GM15510 (cell line): ENCODE results near the gene TCF12.

Experiments
- POLR2A ChIP-seq: IDR thresholded peaks from 3 replicates; pipeline ENCODE4 v1.6.1; 2011; ENCODE audit warnings: borderline replicate concordance; ENCODE audit not compliant: insufficient read length; ENCODE audit errors: extremely low read depth

TCF12 gene

DNA sequence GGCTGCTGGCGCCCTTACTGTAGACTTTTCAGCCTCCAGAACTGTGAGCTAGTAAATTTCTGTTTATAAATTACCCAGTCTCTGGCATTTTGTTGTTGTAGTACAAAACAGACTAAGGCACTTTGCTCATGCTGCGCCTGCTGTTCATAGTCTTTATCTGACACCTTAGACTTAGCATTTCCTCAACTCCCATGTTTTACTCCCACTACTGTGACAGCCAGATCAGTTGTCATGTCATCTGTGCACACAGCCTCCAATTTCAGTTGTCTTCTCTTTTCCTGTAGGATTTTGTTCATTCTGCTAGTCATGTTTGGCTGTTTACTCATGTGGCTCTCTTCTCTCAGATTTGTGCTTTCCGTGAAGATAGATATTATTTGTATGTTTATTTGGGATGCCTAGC, 62.0 kb downstream of the TCF12 start:
- no peak for TF ChIP-seq POLR2A

DNA sequence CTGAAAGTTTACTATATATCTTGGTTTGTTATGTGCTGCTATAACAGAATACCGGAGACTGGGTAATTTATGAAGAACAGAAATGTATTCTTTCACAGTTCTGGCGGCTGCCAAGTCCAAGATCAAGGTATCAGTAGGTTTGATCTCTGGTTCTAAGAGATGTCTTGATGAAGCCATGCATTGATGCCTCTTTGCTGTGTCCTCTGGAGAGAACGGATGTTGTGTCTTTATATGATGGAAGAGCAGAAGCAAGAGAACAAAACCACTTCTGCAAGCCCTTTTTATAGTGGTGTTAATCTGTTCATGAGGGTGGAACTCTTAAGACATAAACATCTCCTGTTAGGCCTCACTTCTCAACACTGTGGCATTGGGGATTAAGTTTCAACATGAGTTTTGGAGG, 62.7 kb downstream of the TCF12 start:
- no peak for TF ChIP-seq POLR2A

DNA sequence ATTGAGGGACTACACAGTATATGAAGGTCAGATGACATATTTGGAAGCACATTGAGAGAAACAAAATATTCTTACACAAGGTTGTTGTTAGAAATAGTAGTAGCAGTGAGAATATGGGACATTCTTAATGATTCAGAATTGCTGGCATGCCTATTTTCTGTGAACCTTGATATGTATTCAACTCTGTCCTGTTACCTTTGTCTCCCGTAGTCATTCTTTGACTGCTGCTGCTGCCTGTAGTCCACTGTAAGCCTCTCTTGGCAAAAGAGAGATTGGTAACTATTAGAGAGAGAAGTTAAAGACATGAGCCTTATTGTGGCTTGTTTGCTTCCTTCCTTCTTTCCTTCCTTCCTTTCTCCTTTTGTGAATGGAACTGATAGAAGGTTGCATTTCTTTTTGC, 64.5 kb downstream of the TCF12 start:
- no peak for TF ChIP-seq POLR2A

DNA sequence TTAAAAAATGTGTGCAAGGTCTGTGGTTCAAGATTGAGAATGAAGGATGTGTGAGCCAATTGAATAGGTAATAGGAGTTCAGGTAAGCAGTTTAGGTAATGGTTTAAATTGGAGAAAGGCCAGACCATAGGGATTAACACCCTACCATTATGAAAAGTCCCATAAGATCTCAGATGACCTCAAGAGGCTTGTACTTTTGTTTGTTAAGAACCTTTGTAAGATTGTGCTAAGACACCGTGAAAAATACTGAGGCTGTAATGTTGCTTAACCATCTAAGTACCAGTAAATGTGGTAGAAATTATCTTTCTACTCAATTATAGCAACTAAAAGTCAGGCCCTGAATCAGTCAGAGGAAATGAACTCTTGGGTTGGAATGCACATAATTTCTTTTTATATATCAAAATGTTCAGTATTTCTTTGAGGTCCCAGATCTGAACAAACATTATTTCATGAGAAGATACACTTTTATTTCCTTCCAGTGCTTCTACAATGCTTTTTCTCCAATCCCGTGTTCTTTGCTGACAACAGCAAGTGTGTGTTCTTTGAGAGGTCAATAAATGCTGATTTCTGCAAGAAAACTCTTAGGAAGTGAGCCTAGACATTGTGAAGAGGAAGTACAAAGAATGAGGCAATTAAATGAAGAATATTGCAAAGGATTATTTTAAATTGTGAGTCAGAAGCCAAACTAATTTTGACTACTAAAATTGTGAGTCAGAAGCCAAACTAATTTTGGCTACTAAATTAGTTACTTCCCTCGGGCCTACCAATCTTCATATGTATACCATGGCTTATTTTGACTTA, 66.4 kb downstream of the TCF12 start:
- TF ChIP-seq POLR2A: no peak

DNA sequence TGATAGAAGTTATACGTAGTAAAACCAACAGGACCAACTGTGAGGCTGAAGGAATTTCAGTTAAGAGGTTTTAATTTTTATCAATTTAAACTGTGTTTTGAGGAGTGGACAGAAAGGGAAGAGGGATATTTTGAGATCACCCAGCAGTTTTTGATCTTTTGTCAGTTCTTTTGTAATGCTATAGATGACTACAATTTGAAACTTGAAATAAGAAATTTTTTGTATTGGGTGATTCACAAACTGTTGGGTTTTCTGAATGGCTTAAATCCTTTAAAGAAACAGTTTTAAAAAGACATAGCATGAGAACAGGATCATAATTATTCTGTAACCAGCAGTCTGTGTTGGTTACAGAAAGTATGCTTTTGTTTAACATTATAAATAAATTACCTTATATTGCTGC, 67.4 kb downstream of the TCF12 start:
- TF ChIP-seq POLR2A: no peak

DNA sequence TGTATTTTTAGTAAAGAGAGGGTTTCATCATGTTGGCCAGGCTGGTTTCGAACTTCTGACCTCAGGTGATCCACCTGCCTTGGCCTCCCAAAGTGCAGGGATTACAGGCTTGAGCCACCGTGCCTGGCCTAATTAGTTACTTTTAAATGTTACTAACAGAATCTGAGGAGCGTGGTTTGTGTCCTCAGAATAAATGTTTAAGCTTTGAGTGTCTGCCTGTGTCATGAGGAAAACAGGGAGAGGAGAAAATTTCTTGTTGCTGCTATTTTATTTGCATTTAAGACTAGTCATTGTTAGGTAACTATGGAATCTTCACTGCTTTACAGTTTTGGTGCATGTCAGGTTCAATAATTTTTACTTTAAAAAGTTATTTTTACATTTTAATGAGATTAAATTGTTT, 68.8 kb downstream of the TCF12 start:
- TF ChIP-seq POLR2A: no peak

DNA sequence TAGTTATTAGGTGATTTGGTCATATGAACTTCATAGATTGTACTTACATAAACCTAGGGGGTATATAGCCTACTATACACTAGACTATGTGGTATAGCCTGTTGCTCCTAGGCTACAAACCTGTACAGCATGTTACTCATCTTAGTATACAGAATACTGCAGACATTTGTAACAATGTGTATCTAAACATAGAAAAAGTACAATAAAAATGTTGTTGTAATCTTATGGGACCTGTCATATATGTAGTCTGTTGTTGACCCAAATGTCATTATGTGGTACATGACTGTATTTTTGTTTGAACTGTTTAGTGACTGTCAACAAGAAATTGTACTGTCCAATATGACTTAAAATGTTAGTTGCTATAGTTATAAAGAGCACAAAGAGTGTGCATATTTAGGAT, 69.8 kb downstream of the TCF12 start:
- no peak for TF ChIP-seq POLR2A

DNA sequence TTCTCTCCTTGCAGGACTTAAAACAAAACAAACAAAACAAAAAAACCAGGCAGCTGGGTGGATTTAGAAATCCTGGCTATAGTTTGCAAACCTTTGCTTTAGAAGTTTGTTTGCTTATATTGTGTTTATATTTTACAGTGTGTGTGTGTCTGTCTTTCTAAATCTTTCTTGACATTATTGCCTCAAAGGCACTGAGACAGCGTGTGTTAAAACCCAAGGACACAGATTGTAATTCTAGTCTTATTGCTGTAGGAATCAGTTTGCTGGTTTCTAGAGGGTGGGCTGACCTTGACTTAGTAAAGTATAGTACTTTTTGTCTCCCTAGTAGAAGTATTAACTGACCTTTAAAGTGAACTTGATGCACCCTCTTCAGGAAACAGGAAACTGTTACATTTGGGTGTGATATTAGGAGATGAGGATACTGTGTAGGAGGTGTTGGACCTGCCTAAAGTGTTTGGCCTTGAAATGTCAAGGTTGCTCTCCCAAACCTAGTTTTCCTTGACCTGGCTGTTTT, 71.0 kb downstream of the TCF12 start:
- no peak for TF ChIP-seq POLR2A

DNA sequence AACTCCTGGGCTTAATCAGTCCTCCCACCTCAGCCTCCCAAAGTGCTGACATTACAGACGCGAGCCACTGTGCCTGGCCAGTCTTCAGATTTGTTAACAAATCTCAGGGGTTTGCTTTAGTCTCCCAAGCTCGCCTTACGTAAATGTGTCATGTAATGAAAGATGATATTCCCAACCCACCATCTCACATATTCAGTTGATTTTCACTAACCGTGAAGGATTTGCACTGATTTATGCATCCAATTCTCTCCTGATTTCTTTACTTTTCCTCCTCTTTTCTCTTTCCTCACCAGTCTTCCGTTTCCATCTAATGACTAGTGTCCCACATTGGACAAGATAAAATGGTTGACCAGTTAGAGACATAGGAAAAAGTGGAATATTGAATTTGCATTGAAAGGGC, 72.6 kb downstream of the TCF12 start:
- no peak for TF ChIP-seq POLR2A

DNA sequence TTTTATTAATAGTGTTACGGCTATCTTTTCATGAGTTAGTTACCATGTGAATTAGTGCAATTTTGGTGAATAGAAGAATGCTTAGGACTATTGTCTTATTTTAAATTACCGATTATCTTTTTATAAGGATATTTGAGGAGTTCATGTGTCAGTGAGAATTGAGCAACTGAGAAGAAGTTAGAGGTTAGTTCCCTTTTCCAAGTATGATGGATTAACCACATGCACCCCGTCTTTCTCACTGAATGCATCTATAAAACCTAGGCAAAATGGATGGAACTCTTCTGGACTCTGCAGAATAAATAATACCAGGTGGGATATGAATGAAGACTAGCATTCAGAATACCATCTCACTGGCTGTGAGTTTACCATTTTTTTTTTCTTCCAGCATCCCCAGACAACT, 74.3 kb downstream of the TCF12 start:
- no peak for TF ChIP-seq POLR2A

DNA sequence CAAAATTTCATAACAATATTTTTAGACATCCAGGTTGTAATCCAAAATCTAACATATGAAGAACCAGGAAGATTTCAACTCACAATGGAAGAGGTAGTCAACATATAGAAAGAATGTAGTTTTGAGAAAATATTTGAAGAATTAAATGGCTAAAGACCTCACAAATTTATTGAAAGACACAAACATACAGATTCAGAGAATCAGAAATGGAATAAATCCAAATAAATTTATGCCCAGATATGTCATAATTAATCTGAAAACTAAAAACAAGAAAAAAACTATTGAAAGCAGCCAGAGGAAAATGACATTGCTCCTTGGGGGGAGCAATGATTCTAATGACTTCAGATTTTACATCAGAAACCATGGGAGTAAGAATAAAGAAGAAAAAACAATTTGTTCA, 75.8 kb downstream of the TCF12 start:
- TF ChIP-seq POLR2A: no peak

DNA sequence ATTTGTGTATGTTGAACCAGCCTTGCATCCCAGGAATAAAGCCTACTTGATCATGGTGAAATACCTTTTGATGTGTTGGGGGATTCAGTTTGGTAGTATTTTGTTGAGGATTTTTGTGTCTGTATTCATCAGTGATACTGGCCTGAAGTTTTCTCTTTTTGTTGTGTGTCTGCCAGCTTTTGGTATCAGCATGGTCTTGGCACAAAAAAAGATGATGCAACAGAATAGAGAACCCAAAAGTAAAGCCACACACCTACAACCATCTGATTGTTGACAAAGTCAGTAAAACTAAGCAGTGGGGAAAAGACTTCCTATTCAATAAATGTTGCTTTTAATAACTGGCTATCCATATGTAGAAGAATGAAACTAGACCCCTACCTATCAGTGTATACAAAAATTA, 77.6 kb downstream of the TCF12 start:
- TF ChIP-seq POLR2A: no peak

DNA sequence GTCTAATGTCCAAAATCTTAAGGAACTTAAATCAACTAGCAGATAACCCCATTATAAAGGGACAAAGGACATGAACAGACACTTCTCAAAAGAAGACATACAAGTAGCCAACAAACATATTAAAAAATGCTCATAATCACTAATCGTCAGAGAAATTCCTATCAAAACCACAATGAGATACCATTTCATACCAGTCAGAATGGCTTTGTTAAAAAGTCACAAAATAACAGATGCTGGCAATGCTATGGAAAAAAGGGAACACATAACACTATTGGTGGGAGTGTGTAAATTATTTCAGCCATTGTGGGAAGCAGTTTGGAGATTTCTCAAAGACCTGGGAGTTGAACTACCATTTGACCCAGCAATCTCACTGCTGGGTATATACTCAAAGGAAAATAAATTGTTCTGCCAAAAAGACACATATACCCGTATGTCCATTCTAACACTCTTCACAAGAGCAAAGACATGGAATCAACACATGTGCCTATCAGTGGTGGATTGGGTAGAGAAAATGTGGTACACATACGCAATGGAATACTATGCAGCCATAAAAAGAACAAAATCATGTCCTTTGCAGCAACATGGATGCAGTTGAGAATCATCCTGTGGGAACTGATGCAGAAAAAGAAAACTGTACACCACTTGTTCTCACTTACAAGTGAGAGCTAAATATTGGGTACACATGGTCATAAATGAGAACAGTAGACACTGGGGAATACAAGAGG, 78.5 kb downstream of the TCF12 start:
- TF ChIP-seq POLR2A: no peak

DNA sequence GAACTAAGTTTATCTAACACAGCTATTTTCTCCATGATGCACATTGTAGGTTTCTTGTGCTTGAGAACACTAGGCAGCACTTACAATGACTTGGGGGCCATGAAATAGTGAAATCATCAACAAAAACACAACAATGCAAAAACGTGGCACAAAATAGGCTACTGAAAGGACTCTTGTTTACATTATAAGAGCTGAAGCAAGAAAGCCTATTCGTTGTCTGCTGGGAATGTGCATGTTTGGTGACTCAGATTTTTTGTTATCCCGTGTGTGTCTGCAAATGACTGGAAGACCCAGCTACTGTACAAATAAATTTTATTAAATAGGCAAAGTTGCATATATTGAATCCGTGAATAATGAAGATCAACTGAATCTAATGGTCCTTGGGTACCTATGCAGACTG, 85.0 kb downstream of the TCF12 start:
- TF ChIP-seq POLR2A: no peak

DNA sequence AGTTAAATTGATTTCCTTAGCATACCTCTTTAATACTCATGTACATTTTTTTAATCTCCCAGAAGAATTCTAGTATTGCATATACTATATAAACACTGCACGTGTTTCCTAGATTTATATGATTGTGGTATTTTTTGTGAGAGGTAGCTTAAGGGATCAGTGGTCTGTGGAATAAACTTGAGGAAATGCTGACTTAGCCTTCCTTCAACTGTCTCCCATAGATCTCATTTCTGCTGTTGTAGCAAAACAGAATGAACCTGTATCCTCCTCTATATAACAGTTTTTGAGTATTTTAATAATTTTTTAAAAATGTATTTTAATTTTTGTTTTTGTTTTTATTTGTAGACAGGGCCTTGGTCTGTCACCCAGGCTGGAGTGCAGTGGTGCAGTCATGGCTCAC, 86.8 kb downstream of the TCF12 start:
- TF ChIP-seq POLR2A: no peak

DNA sequence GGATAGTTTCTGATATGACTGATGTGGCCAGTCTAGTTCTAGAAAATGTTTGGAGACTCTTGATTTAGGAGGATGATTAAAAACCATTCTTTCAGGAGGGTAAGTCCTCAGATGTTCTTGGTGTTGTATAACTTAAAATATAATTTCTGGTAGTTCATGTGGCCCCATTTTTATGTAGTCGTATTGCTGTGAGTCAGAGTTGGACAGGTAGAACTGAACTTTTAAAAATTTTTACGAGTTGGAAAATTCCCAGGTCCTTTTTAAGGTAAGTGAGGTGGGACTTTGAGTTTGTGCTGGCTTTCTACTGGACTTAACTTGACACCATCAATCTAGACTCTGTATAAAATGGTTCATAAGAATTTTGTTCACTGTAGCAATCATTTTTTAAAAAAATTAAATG, 92.3 kb downstream of the TCF12 start:
- no peak for TF ChIP-seq POLR2A
